Measurements from ENCODE around the gene DYRK3.
A peak's percentile ranks its signal among the peaks of the same experiment; 100 is the strongest.

GRCh38 chr1:206663832-206664652, 28.7 kb downstream of the DYRK3 start:
- TF ChIP-seq REST (IDR thresholded peaks at IDR 0.05; ENCODE audit: low read depth) (no peak), SP1 (IDR thresholded peaks at IDR 0.05; ENCODE audit: low read depth) (no peak), CTCF (IDR thresholded peaks at IDR 0.05 in 2 of 3, conservative IDR thresholded peaks at IDR 0.05 in 1 of 3; ENCODE audit: borderline replicate concordance in 1 of 3, insufficient read depth in 1 of 3, low read depth in 2 of 3, low read length in 2 of 3) (peak; percentile 76 to 91 (median 87)), POLR2A (IDR thresholded peaks at IDR 0.05; ENCODE audit: borderline replicate concordance, extremely low read depth, insufficient read depth, insufficient read length) (no peak), EZH2 (IDR thresholded peaks at IDR 0.05) (no peak), POLR2AphosphoS5 (IDR thresholded peaks at IDR 0.05; ENCODE audit: low read depth, low read length) (no peak), CEBPB (IDR thresholded peaks at IDR 0.05; ENCODE audit: low read depth) (no peak), ZBTB33 (IDR thresholded peaks at IDR 0.05; ENCODE audit: extremely low read depth, insufficient replicate concordance, low read length) (no peak)

Data from HCT116 (cell line).